ENCODE results near the gene SBF2.
"Not testable (repeated sequence)": the region's sequence is repeated elsewhere in the genome, so short reads cannot be mapped to it uniquely, and the experiment has no call there.

SBF2 gene

GRCh38 chr11:9905501-9905951, 388.5 kb downstream of the SBF2 start:
- in situ Hi-C loops (cut with HindIII; ENCODE audit: low sequenced_read_pairs) = no loop called here
- H3K4me3 ChIP-seq (ENCODE audit: low read depth, low read length) = no peak overlapping the region
- no peak for TF ChIP-seq CTCF (IDR thresholded peaks at IDR 0.05; ENCODE audit: low read depth, low read length, missing control alignments)
- no peak for DNase-seq (ENCODE audit: low read depth)

- no peak overlapping the region for H3K4me3 ChIP-seq (ENCODE audit: low read depth, low read length)
- no peak for DNase-seq (ENCODE audit: low read depth)
- TF ChIP-seq CTCF (IDR thresholded peaks at IDR 0.05; ENCODE audit: low read depth, low read length, missing control alignments) = no peak
- in situ Hi-C loops (cut with HindIII; ENCODE audit: low sequenced_read_pairs) = no loop called here
These were observed 390.4 kb downstream of the SBF2 start for GRCh38 chr11:9903579-9903978.

GRCh38 chr11:9901943-9902342, 392.1 kb downstream of the SBF2 start:
- in situ Hi-C loops (cut with HindIII; ENCODE audit: low sequenced_read_pairs) = no loop called here
- no peak for DNase-seq (ENCODE audit: low read depth)
- TF ChIP-seq CTCF (IDR thresholded peaks at IDR 0.05; ENCODE audit: low read depth, low read length, missing control alignments) = no peak
- H3K4me3 ChIP-seq (ENCODE audit: low read depth, low read length) = no peak overlapping the region

GRCh38 chr11:9900253-9900652, 393.8 kb downstream of the SBF2 start:
- DNase-seq (ENCODE audit: low read depth) = peak; percentile 49
- H3K4me3 ChIP-seq (ENCODE audit: low read depth, low read length); in situ Hi-C loops (cut with HindIII; ENCODE audit: low sequenced_read_pairs): not testable (repeated sequence)

GRCh38 chr11:9899676-9900075, 394.3 kb downstream of the SBF2 start:
- DNase-seq (ENCODE audit: low read depth) = no peak
- in situ Hi-C loops (cut with HindIII; ENCODE audit: low sequenced_read_pairs) = no loop called here
- H3K4me3 ChIP-seq (ENCODE audit: low read depth, low read length) = no peak overlapping the region
- no peak for TF ChIP-seq CTCF (IDR thresholded peaks at IDR 0.05; ENCODE audit: low read depth, low read length, missing control alignments)

- no peak overlapping the region for H3K4me3 ChIP-seq (ENCODE audit: low read depth, low read length)
- in situ Hi-C loops (cut with HindIII; ENCODE audit: low sequenced_read_pairs) = no loop called here
- no peak for TF ChIP-seq CTCF (IDR thresholded peaks at IDR 0.05; ENCODE audit: low read depth, low read length, missing control alignments)
- DNase-seq (ENCODE audit: low read depth) = no peak
These were observed 397.1 kb downstream of the SBF2 start for GRCh38 chr11:9896902-9897301.

- no peak for DNase-seq (ENCODE audit: low read depth)
- H3K4me3 ChIP-seq (ENCODE audit: low read depth, low read length) = no peak overlapping the region
- in situ Hi-C loops (cut with HindIII; ENCODE audit: low sequenced_read_pairs) = no loop called here
- TF ChIP-seq CTCF (IDR thresholded peaks at IDR 0.05; ENCODE audit: low read depth, low read length, missing control alignments) = no peak
These were observed 399.0 kb downstream of the SBF2 start for GRCh38 chr11:9895006-9895405.
